Lower leg skin (tissue), 3 donors: Measurements from ENCODE around the gene ICE1.

ENCODE experiments used
- POLR2A ChIP-seq, 2 donors: fragments of 450-650 bp; IDR thresholded peaks; one replicate each; pipeline ENCODE4 v1.6.1; 2016 to 2017; ENCODE audit warnings: antibody characterized with exemption in 2 of 2, mild to moderate bottlenecking in 1 of 2, moderate library complexity in 1 of 2
- TF ChIP-seq, protein P1 (sequence below), 3 donors: fragments of 450-650 bp; IDR thresholded peaks; one replicate each; pipeline ENCODE4 v1.5.1; 2016; ENCODE audit warnings: antibody characterized with exemption in 3 of 3, mild to moderate bottlenecking in 3 of 3, moderate library complexity in 2 of 3

DNA sequence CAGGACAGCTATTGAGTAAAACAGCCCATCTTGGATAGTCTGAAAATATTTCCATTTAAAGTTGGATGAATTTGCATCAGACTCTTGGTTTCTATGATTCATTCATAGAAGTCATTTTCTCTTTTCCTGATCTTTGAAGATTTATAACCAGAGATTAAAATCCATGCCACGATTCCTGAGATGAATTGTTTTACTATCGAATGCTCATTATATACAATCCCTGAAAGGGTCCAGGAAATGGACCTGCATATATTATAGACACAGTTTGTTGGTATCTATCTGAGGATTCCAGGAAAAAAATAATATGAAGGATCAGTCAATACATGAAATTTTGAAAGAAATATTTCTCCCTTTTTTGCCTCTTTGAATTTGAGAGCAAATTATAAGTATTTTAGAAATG, 99.0 kb downstream of the ICE1 start:
- TF ChIP-seq, protein P1, sequence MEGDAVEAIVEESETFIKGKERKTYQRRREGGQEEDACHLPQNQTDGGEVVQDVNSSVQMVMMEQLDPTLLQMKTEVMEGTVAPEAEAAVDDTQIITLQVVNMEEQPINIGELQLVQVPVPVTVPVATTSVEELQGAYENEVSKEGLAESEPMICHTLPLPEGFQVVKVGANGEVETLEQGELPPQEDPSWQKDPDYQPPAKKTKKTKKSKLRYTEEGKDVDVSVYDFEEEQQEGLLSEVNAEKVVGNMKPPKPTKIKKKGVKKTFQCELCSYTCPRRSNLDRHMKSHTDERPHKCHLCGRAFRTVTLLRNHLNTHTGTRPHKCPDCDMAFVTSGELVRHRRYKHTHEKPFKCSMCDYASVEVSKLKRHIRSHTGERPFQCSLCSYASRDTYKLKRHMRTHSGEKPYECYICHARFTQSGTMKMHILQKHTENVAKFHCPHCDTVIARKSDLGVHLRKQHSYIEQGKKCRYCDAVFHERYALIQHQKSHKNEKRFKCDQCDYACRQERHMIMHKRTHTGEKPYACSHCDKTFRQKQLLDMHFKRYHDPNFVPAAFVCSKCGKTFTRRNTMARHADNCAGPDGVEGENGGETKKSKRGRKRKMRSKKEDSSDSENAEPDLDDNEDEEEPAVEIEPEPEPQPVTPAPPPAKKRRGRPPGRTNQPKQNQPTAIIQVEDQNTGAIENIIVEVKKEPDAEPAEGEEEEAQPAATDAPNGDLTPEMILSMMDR (IDR thresholded peaks at IDR 0.05), result no peak
- TF ChIP-seq POLR2A (IDR thresholded peaks at IDR 0.05), result no peak
